ENCODE measurements around the gene IGF2. TPM values are rescaled to one million over a fixed set of nuclear protein-coding genes. Genes with fewer than 3 reads are reported as not detected.

Gene IGF2
- total RNA-seq, 1 donor from 2014 or later, result 56.5 TPM

DNA sequence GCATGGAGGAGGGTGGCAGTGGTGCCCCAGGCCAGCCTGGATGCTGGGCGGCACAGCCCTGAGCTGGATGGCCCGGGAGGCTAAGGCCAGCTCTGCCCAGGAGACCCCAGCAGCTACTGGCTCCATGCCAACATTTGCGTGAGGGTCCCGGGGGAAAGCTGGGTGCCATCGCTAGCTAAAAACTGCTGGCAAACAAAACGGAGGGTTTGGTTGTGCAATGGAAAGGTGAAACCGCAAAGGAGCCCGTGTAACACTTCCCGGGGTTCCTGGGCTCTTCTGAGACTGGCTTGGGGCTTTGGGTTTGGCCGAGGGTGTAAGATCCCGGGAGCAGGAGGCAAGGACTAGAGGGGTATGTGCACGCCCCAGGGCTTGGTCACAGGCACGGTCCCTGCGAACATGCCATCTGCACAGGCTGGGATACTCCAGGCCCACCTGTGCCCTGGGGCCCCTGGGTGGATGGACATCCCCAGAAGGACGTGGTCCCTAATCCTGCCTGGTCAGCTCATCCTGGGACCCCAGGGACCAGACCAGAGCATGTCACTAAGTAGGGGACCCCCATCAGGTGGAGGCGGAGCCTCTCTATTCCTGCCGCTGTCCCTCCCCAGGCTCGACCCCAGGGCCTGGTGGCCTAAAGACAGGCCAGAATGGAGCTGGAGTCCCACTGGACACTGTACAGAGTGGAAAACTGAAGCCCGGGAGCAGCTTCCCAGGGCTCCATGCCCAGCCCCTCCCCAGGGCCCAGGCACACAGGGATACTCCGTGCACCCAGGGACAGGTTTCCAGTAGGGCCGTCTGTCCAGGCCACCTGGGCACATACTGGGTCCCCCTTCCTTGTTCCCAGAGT is 44.6 kb downstream of the IGF2 start:
- DNase-seq (ENCODE audit: extremely low spot score in 2 of 2), result no peak
- intact Hi-C loops (cut with DNase I), result no loop called here
- no peaks in the 10 kb centered on the region for H3K36me3 ChIP-seq
- TF ChIP-seq CTCF (IDR thresholded peaks at IDR 0.05), result no peak
- no peaks in the 10 kb centered on the region for H3K9me3 ChIP-seq
- peaks cover 38% of the 10 kb centered on the region for H3K4me1 ChIP-seq
- no peaks in the 10 kb centered on the region for H3K27me3 ChIP-seq
- H3K4me3 ChIP-seq, result no peak overlapping the region
- H3K27ac ChIP-seq, result no peak overlapping the region

DNA sequence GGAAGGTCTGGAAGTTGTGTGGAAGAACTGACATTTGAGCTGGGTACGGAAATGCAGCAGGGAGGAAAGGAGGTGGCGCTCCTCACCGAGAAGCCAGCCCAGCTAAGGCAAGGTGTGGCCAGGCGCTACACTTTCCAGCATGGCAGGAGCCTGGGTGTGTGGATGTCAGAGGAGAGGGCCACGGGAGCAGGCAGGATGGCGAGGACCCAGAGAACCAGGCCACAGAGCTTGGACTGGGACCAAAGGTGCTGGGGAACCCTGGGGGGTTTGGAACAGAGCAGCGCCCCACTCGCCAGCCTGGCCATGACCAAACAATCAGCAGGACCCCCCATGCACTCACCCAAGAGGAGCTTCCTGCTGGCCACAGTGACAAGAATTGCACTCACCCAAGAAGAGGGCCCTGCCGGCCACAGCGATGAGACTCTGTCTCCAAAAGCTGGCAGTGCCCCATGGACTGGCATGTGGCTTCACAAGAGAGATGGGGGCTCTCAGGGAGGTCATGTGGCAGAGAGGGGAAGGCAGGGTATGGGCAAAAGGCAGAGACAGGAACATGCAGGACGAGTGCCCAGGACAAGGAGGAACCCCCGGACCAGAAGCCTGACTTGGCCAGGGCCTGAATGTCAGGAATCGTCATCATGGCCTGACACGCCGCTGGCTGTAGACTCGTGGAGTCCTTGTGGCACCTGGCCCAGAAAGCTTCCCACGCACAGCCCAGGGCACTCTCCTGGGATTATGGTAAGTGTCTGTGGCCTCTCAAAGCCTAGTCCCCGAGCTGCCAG is 45.4 kb downstream of the IGF2 start:
- Histone ChIP-seq H3K4me3 (no peak overlapping the region), H3K9me3 (no peaks in the 10 kb centered on the region), H3K27me3 (no peaks in the 10 kb centered on the region), H3K36me3 (no peaks in the 10 kb centered on the region), H3K27ac (no peak overlapping the region), H3K4me1 (peaks cover 31% of the 10 kb centered on the region)
- DNase-seq (ENCODE audit: extremely low spot score in 2 of 2), result no peak
- intact Hi-C loops (cut with DNase I), result no loop called here
- TF ChIP-seq POLR2A (IDR thresholded peaks at IDR 0.05), result no peak
- TF ChIP-seq CTCF (IDR thresholded peaks at IDR 0.05), result no peak
- TF ChIP-seq POLR2AphosphoS5 (IDR thresholded peaks at IDR 0.05; ENCODE audit: insufficient read depth in 1 of 2, low read depth in 1 of 2), result no peak

DNA sequence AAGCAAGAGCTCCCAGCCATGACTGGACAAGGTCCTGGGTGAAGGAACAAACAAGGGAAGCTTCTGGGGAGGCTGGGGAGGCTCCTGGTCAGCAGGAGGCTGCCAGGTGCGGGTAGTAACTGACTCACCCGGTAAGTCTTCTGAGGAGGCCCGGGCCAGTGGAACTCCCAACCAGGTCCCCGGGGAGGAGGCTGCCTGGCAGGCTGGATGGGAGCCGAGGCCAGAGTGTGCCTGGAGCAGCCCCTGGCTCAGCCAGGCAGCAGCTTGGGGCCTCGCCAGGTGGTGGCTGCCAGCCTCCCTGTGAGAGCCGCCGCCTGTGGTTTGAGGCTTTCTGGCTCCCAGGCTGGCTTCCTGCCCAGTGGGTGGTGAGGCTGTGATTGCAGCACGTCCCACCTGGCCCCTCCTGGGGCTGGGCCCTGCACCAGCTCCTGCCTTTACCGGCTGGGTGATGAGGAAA is 46.2 kb downstream of the IGF2 start:
- Histone ChIP-seq H3K4me3 (no peak overlapping the region), H3K9me3 (no peaks in the 10 kb centered on the region), H3K27me3 (no peaks in the 10 kb centered on the region), H3K36me3 (no peaks in the 10 kb centered on the region), H3K4me1 (peaks cover 30% of the 10 kb centered on the region), H3K27ac (no peak overlapping the region)
- intact Hi-C loops (cut with DNase I), result no loop called here
- no peak for DNase-seq (ENCODE audit: extremely low spot score in 2 of 2)
- TF ChIP-seq POLR2A (IDR thresholded peaks at IDR 0.05), result no peak
- TF ChIP-seq CTCF (IDR thresholded peaks at IDR 0.05), result no peak
- peak in 1 of 2 donors; percentile 24 for TF ChIP-seq POLR2AphosphoS5 (IDR thresholded peaks at IDR 0.05; ENCODE audit: insufficient read depth in 1 of 2, low read depth in 1 of 2)

DNA sequence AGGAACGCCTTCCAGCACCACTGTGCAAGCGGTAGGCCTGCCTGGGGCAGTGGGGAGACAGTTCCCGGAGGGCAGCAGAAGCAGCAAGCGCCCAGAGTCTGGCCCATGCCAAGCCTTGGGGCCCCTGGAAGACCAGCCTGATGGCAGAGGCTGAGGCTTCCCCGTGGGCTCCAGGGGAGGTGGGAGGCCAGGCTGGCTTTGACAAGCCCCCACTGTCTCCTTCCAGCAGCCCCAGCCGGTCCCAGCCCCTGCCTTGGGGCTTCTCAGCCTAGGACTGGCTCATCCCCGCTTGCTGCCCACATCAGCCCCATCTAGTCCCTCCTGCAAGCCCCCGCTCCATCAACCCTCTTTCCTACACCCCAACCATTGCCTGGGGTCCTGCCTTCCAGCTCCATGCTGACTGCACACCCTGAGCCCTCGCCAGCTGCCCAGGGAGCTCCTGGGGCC is 46.7 kb downstream of the IGF2 start:
- H3K27ac ChIP-seq, result no peak overlapping the region
- H3K27me3 ChIP-seq, result no peaks in the 10 kb centered on the region
- H3K9me3 ChIP-seq, result no peaks in the 10 kb centered on the region
- peaks cover 25% of the 10 kb centered on the region for H3K4me1 ChIP-seq
- H3K4me3 ChIP-seq, result no peak overlapping the region
- DNase-seq (ENCODE audit: extremely low spot score in 2 of 2), result no peak
- TF ChIP-seq POLR2A (IDR thresholded peaks at IDR 0.05), result no peak
- TF ChIP-seq CTCF (IDR thresholded peaks at IDR 0.05), result no peak
- intact Hi-C loops (cut with DNase I), result no loop called here
- H3K36me3 ChIP-seq, result no peaks in the 10 kb centered on the region

All from vagina (tissue), 2 donors.